H7 (cell line): Measurements from ENCODE around the gene ZNF230. TPM values are rescaled to one million over a fixed set of nuclear protein-coding genes. Genes with fewer than 3 reads are reported as not detected.

ENCODE experiments used
- total RNA-seq: library from RNA; depleted of rRNA; stranded (reverse); fragments of >200 nt; shearing (Covaris generic); gene quantifications from 2 replicates; pipeline ENCODE4 v1.2.3, GENCODE V29; 2014; rRNA removed

ZNF230 gene
- total RNA-seq, 1 experiment from 2014 or later, result 1.4 TPM

Other genes with a start within 250 kb of the ZNF230 start
- 23.4 and 33.6 TPM in 2 replicates for gene SMG9, start 248.0 kb upstream of the ZNF230 start, total RNA-seq
- gene KCNN4, start 222.0 kb upstream of the ZNF230 start, total RNA-seq, result 0.62 and 1.1 TPM in 2 replicates
- gene LYPD5, start 200.5 kb upstream of the ZNF230 start, total RNA-seq, result 0.21 and 1.8 TPM in 2 replicates
- gene ZNF283, start 175.6 kb upstream of the ZNF230 start, total RNA-seq, result 0.55 and 2.0 TPM in 2 replicates
- 0.90 and 1.2 TPM in 2 replicates for gene ZNF404, start 119.0 kb upstream of the ZNF230 start, total RNA-seq
- gene ZNF45, start 67.7 kb upstream of the ZNF230 start, total RNA-seq, result 11.6 and 11.9 TPM in 2 replicates
- 2.2 and 3.0 TPM in 2 replicates for gene ZNF221, start 51.7 kb upstream of the ZNF230 start, total RNA-seq
- gene ZNF155, start 18.8 kb upstream of the ZNF230 start, total RNA-seq, result 7.6 and 9.7 TPM in 2 replicates
- gene ZNF222, start 22.4 kb downstream of the ZNF230 start, total RNA-seq, result 1.8 and 4.3 TPM in 2 replicates
- gene ZNF223, start 49.1 kb downstream of the ZNF230 start, total RNA-seq, result 3.5 and 8.1 TPM in 2 replicates
- 1.3 and 2.0 TPM in 2 replicates for gene ZNF284, start 69.2 kb downstream of the ZNF230 start, total RNA-seq
- 9.6 and 14.0 TPM in 2 replicates for gene ZNF224, start 91.4 kb downstream of the ZNF230 start, total RNA-seq
- 2.4 and 3.8 TPM in 2 replicates for gene ZNF225, start 110.4 kb downstream of the ZNF230 start, total RNA-seq
- 3.5 and 5.5 TPM in 2 replicates for gene ZNF234, start 138.6 kb downstream of the ZNF230 start, total RNA-seq
- 8.9 and 12.0 TPM in 2 replicates for gene ZNF226, start 162.1 kb downstream of the ZNF230 start, total RNA-seq
- 14.0 and 21.4 TPM in 2 replicates for gene ZNF227, start 209.6 kb downstream of the ZNF230 start, total RNA-seq